GM18519 (cell line): ENCODE data around the gene PCGF2.
A peak's percentile ranks its signal among the peaks of the same experiment; 100 is the strongest.
"Not testable (repeated sequence)": the region's sequence is repeated elsewhere in the genome, so short reads cannot be mapped to it uniquely, and the experiment has no call there.

ENCODE experiments used
- ATAC-seq: cut with Tn5 transposase; IDR thresholded peaks from one replicate; pipeline ENCODE4 v1.9.1; 2021; ENCODE audit warnings: mild to moderate bottlenecking, moderate library complexity; ENCODE audit not compliant: unreplicated experiment, low FRiP score

PCGF2 gene

DNA sequence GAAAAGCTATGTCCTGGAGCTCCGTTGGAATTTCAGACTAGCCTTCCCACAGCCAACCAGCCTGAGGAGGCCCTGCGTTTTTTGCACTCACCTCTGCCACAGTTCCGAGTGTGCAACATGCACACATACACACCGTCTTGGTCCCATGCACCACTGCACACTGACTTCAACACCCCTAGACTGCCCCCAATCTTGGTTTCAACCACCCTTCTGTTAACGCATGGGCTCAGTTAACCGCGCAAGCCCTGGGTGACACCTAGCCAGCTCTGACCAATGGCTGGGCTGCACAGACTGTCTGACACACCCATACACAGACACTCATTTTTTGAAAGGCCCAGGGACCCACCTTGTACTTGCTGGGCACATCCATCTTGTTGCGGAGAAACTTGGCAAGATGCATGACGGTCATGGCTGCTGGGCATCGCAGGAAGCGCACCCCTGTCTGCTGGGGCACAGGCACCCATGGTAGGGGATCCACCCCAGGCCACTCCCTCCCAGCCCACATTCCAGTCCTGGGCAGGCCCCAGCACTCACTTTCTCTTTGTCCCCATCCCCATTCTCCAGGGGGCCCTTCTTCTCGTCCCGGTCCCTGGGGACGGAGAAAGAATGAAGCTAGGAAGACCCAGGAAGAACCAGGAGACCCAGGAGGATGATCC, 10.0 kb downstream of the PCGF2 start:
- no peak for ATAC-seq

DNA sequence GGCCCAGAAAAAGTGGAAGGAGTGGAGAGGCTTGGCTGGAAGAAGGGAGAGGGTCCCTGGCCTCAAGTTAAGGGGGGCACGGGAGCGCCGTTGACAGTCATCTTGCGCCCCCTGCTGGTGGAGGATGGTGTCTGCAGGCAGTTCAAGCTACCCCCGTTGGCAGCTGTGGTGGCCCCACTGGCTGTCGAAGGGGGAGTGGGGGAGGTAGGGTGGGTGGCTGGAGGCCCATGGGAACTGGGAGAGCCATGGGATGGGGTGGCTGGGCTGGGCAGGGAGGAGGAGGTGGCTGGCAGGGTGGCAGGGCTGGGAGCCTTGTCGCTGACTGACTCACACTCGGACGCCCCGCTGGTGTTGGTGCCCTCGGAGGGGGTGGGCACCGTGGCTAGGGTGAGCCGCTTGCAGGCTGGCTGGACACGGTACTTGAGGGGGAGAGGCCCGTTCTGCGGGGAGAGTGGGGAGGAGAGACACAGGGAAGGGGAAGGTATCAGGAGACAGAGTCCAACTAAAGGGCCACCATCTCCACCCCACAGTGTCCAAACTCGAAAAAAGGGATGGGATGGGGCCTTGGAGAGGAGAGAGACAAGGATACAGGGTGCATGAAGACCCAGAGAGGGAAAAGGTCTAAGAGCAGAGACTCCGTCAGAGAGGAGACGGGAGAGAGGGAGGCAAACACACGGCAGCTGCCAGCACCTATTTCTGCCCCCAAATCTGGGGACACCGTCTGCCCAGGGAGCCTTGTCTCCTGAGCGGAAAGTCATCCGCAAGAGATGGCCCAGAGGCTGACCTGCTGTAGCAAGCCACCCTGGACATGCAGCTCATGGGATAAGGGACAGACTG, 12.8 kb downstream of the PCGF2 start:
- ATAC-seq: no peak

DNA sequence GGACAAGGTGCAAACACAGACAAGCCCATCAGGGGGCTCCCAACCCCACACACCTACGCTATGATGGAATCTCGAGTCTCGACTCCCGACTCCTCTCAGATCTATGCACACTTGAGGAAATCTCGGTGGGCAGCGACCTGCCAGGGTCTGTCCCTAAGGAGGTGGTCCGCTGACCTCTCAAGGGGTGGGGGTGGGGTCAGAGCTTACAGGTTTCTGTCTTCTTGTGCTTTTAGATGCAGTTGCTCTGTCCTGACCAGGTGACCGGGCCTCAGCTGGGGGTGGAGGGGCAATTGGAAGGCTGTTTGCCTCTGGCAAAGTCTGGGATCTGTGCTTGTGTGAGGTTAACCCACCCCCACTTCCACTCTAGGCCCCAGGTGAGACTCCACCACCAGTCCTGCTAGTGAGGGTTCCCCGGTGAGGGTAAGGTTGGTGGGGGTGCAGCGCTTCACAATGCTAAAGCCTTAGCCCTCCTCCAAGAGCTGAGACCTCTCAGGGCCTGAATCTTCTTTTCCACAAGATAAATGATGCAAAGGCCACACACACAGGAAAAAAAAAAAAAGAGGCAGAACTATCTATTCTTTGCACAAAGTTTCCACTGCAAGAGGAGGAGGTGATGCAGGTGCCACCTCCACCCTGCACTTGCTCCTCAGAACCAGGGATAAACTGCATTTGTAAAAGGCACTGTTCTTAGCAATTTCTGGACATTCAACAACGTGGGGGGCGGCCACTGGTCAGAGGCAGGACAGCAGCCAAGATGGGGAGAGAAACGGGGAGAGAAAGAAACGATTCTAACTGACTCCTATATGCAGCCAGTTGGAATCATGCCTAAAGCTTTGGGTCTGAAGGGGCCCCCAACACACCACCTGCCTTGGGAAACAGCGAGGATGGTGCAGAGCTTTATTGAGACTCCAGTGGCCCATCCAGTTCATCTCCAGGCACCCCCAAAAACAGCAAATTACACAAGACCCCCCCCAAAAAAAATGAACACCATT, 13.9 kb downstream of the PCGF2 start:
- no peak for ATAC-seq

DNA sequence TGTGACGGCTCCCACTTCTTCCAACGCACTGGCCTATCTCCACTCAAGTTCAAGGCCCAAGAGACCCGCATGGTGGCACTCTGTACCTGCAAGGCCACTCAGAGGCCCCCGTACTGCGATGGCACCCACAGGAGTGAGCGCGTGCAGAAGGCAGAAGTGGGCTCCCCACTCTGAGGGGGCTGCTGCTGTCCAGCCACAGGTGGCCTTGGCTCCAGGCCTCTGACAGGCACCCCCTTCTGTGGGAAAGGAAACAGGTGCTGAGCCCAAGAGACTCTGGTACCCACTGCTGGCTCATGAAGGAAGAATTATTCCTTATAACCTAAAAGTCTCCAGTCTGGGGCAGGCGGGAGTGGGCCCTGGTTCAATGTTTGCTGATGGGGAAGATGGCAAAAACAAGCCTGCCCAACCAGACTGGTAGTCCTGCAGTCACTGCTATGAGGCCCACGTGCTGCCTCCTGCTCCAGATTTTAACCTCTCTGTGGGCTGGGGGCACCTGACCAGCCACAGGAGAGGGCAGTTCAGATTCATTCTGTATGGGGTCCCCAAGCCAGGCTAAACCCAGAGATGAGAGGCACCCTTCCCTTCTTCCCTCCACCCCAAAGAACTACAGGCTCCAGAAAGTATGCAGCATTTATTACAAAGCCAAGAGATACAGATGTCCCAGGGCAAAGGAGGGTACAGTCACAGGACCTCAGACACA, 14.7 kb downstream of the PCGF2 start:
- no peak for ATAC-seq

DNA sequence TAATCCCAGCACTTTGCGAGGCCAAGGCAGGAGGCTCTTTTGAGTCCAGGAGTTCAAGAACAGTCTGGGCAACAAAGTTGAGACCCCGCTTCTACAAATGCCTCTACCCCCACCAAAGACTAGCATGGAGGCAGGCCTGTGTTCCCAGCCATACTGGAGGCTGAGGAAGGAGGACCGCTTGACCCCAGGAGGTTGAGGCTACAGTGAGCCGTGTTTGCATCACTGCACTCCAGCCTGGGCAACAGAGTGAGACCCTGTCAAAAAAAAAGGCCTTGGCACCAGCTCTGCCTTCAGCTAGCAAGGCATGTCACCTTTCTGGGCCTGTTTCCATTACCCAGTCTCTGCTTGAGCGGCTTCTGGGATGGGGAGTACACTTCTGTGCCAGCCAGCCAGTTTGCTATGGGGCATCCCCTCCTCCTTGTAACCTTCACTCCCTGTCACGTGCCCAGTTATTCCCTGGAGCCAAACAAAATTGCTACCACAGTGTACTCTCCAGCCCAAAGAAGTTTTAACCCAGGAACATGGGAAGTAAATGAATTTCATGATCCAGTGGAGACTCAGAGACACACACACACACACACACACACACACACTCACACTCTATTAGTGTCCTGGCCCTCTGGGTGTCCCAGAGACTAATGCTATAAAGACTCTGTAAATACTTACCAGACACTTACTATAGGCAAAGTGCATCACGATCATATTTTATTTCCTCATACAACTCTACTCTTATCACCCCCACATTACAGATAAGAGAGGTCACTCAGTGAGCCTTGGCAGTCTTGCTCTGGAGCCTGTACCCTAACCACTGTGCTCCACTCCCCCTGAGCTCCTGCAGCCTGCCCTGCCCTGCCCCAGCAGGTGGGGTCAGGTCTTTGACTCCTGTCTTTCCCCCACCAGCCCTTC, 15.5 kb downstream of the PCGF2 start:
- ATAC-seq: no peak

DNA sequence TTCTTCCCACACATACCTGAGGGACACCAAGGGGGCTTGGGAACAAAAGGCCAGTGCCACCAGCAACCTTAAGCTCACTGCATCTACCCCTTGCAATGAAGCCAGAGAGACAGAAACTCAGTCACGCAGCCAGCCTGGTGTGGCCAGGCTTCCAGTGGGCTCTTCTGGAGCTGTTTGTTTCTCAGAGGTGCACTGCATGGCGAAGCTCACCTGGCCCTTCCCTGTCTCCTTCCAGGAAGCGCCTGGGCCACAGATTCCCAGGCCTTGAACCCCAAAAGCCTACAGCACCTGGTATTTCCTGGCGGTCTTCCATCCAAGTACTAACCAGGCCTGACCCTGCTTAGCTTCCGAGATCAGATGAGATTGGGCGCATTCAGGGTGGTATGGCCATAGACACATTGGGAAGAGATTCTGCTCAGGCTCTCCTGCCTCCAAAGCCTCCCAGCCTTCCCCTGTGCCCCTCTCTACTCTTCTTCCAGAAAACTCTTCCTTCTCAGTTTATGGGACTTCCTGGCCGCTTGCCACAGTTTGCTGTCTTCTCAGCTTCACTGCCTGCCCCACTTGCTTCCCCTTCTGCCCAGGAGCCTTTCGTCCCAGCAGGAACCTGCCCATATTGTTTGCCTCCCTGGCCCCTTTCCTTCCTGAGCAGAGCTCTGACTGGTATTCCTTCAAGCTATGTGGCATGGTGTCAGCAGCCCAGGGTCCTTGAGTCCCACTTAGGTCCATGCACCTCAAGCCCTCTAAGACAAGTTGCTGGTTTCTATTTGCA, 16.4 kb downstream of the PCGF2 start:
- no peak for ATAC-seq

DNA sequence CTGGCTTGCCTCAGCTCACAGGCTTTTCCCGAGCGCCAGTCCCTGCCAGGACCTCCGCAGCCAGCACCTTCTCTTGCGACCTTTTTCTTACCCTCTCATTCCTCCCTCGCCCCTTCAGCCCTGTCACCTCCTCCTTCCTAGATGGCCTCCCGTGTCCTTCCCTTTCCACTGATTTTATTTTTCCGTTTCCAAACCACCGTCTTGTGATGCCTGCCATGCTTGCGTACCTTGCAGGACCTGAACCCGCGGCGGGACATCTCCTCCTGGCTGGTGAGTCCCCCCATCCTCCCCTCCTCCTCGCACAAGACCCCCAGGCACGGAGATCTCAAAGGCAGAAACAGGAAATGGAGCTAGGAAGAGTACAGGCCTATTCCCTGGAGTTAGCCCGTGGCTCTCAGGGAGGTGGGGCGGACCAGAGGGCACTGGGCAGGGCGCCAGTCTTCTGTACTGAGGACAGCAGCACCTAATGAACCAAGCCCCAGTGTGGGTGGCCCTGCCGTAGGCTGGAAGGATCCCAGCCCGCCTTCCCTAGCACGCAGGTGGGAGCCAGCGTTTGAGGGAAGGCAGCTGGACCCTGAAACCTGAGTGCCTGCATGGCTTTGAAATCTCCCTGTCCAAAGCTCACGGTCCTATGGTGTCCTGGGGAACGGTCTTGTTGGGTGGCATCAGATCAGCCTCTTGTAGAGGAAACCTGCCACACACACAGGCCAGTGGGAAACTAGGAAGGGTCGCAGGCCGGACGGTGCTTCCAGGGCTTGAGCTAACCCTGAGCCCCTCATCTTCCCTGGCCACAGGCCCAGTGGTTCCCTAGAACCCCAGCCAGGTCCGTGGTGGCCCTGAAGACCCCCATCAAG, 17.4 kb downstream of the PCGF2 start:
- no peak for ATAC-seq

DNA sequence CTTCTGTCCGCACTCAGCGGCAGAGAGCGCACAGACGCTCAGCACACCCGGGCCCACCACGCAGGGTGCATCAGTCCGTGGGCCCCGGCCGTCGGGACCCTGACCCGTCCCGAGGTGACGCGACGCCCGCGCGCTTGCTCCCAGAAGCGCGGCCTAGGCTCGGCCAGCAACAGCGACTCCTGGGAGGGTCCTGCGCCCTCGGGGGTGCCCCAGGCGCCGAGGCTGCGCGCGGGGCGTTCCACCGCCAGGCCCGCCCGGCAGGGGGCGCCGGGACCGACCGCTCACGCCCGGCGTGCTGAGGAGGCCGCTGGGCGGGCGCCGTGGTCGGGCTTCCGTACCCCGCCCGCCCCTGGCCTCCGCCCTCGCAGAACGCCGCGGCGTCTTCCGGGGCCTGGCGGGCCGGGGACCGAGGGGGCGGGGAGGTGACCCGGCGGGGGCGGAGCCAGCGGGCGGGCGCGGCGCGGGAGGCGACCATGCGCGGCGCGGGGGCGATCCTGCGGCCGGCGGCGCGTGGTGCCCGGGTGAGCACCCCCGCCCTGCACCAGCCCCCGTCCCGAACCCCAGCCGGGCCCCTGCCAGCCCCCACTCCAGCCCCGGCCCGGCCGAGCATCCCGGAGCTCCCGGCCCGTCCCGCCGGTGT, 18.1 kb downstream of the PCGF2 start, which contains the start of gene CISD3:
Gene CISD3, plus strand, starts transcription at position 456 of the 640 bp plus-strand sequence. Its CDS starts 18 bp downstream, at position 474.
- ATAC-seq: peak; percentile 53

DNA sequence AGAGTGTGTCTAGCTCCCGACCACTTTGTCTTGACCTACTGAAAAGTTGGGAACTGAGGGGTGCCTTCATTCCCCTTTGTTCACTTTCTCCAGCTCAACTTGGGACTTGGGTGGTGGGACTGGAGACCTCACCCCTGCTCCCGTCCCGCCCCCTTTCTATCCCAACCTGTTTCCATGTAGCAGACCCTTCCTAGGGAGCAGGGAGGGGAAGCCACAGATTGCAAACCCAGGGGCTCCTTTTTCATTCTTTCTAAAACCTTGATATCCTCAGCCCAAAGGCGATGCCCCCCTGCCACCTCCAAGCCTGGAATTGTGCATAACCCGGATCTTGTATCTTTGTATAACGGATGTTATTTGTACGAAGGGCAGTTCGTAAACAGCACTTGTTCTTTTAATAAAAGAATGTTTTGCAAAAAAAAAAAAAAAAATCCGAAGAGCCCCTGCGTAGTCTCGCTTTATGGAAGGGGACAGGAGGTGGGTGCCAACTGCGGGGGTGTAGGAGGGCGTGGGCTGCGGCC, 18.7 kb downstream of the PCGF2 start:
- ATAC-seq: no peak

DNA sequence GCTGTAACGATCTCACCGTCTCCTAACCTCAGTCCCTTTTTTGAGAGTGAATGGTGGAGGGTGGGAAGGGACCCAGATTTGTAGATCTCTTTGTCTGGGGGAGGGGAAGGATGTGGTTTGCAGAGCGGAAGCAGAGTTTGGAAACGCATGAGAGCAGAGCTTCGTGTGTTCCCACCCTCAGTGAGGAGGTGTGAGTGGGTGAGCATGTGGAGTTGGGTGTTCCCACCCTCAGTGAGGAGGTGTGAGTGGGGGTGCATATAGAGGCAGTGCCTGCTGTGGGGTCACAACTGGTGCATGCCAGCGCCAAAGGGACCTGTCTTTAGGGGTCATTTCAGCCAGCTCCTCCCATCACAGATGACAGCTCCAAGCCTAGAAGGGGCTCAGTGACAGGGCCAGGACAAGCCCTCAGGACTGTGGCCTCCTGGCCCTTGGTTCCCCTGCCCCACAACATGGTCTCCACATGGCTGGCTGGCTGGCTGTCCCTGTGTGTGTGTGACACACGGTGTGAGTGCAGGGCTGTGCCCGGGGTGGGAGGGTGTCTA, 19.8 kb downstream of the PCGF2 start:
- no peak for ATAC-seq

DNA sequence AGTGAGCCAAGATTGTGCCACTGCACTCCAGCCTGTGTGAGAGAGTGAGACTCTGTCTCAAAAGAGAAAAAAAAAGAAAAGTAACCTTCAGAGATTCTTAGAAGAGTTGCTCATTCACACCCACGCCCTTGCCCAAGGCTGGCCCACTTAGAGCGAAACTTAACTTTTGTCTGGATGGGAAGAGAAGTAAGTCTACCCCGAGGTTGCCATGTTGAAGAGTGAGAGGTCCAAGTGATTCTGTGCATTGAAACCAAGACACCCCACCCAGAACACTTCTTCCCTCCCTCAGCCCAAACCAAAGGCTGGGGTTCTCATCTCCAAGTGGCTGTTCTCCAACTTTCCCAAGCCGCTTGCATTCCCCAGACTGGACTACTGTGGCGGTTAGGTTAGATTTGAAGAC, 20.4 kb downstream of the PCGF2 start:
- no peak for ATAC-seq

DNA sequence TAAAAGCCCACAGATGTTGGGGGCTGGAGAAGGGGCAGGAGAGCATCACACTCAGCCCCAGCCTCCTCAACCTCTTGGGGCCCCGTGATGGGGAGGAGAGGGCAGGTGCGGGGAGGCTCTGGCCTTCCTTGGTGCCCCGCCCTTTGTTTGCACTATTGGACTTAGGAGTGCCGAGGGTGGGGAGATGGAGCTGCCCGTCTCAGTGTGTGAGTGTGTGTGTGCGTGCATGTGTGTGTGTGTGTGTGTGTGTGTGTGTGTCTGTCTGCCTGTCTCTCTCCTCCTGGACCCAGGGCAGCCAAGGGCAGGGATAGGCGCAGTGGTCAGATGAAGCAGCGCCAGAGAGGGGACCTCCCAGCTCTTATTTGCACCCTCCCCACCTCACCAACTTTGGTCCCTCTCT, 22.0 kb downstream of the PCGF2 start:
- ATAC-seq: not testable (repeated sequence)

DNA sequence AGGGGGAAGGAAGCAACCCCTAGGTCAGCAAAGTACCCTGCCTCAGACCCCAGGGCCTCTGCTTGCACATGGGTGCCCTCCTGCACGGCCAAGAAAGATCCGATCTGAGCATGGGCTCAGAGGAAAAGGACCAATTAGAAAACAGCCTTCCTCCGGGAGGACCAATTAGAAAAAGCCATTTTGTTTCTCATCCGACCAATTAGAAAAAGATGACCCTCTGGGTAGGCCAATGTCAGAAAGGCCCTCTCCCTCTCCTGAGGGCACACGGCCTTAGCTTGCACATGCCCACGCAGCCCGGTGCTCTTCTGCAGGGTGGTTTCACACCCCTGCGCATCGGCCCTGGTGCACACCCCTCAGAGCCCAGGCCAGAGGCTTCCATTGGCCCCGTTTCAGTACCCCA, 23.1 kb downstream of the PCGF2 start:
- no peak for ATAC-seq

DNA sequence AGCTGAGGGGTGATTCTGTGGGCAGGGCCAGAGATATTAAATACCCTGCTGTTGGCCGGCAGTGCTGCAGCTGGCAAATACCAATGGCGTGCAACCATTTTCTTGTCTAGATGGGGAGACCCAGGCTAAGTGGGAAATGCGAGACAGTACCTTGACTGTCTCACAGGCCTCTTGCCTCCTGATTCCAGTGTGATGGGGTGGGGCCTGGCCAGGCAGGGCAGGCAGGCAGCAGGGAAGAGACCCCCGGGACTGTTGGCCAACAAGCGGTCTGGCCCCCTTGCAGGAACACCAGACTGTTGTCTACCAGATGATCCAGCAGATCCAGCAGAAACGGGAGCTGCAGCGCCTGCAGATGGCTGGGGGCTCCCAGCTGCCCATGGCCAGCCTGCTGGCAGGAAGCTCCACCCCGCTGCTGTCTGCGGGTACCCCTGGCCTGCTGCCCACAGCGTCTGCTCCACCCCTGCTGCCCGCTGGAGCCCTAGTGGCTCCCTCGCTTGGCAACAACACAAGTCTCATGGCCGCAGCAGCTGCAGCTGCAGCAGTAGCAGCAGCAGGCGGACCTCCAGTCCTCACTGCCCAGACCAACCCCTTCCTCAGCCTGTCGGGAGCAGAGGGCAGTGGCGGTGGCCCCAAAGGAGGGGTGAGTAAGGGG, 23.7 kb downstream of the PCGF2 start:
- no peak for ATAC-seq

DNA sequence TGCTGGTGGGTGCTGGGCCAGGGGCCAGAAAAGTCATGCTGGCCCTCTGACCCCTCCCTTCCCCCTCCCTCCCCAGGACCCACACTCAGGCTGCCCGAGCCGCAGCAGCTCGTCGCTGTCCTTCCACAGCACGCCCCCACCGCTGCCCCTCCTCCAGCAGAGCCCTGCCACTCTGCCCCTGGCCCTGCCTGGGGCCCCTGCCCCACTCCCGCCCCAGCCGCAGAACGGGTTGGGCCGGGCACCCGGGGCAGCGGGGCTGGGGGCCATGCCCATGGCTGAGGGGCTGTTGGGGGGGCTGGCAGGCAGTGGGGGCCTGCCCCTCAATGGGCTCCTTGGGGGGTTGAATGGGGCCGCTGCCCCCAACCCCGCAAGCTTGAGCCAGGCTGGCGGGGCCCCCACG, 26.3 kb downstream of the PCGF2 start:
- no peak for ATAC-seq

DNA sequence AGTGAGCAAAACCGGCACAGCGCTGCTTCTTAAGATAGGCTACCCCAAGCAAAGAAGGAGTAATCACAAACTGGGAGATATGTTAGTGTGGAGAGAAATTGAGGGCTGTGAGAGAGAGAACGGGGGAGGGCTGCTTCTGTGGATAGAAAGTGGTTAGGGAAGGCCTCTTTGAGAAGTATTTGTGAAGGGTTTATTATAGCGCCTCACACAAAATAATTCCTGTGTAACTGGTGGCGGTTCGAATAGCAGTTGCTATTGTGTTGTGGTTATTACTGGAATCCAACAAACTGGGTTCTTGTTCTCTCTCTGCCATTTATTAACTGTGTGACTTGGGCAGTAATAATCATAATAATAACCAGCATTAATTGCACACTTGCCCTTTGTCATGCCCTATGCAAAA, 27.2 kb downstream of the PCGF2 start:
- no peak for ATAC-seq
